ENCODE measurements around the gene SPTBN4. TPM values are rescaled to one million over a fixed set of nuclear protein-coding genes. Genes with fewer than 3 reads are reported as not detected.

Gene SPTBN4
- total RNA-seq, 1 experiment from 2014 or later = 0.48 TPM

GRCh38 chr19:40556953-40557530 lies 90.2 kb downstream of the SPTBN4 start:
- H3K9me3 ChIP-seq (ENCODE audit: insufficient read depth, low read depth) = no peaks in the 10 kb centered on the region
- H3K36me3 ChIP-seq (ENCODE audit: low read depth) = no peaks in the 10 kb centered on the region
- no peak overlapping the region for H3K4me2 ChIP-seq
- H3K27ac ChIP-seq = no peak overlapping the region
- DNase-seq = no peak
- ChIA-PET CTCF (interaction anchor here (1.4 kb wide), 1 partner anchor 16 kb away, joined by 6 read pairs; no protein-coding TSS in a partner anchor), POLR2A (ENCODE audit: unreplicated experiment) (no interaction called here)
- H3K27me3 ChIP-seq (ENCODE audit: insufficient read depth, low read depth) = peaks cover 59% of the 10 kb centered on the region
- intact Hi-C loops (cut with micrococcal nuclease; ENCODE audit: unreplicated experiment) = no loop called here
- H3F3A ChIP-seq (ENCODE audit: insufficient read depth, low read depth) = no peaks in the 10 kb centered on the region; the same call in 1 of the 2 replicates
- H3K4me1 ChIP-seq (replicated peaks; ENCODE audit: insufficient read depth) = no peaks in the 10 kb centered on the region
- H3K79me2 ChIP-seq (ENCODE audit: low read depth) = no peaks in the 10 kb centered on the region
- TF ChIP-seq EZH2 (IDR thresholded peaks at IDR 0.05; ENCODE audit: low read depth) (no peak), CTCF (conservative IDR thresholded peaks at IDR 0.05) (no peak)
- no peaks in the 10 kb centered on the region for H4K20me1 ChIP-seq (ENCODE audit: insufficient read depth)
- no TSS peak for BruUV-seq (replicated peaks)
- no peaks in the 10 kb centered on the region for H3K9me2 ChIP-seq (ENCODE audit: insufficient read depth)
- no peak overlapping the region for H2AFZ ChIP-seq
- H3K4me3 ChIP-seq = no peak overlapping the region

GRCh38 chr19:40559394-40559793 lies 92.6 kb downstream of the SPTBN4 start:
- no peaks in the 10 kb centered on the region for H3K4me1 ChIP-seq (replicated peaks; ENCODE audit: insufficient read depth)
- ChIA-PET CTCF (no interaction called here), POLR2A (ENCODE audit: unreplicated experiment) (no interaction called here)
- TF ChIP-seq EZH2 (IDR thresholded peaks at IDR 0.05; ENCODE audit: low read depth) (no peak), CTCF (conservative IDR thresholded peaks at IDR 0.05) (no peak)
- peaks cover 43% of the 10 kb centered on the region for H3K27me3 ChIP-seq (ENCODE audit: insufficient read depth, low read depth)
- no peak overlapping the region for H3K27ac ChIP-seq
- H3K36me3 ChIP-seq (ENCODE audit: low read depth) = no peaks in the 10 kb centered on the region
- no peaks in the 10 kb centered on the region for H4K20me1 ChIP-seq (ENCODE audit: insufficient read depth)
- no peaks in the 10 kb centered on the region; the same call in 1 of the 2 replicates for H3F3A ChIP-seq (ENCODE audit: insufficient read depth, low read depth)
- no peak overlapping the region for H2AFZ ChIP-seq
- H3K9me2 ChIP-seq (ENCODE audit: insufficient read depth) = no peaks in the 10 kb centered on the region
- intact Hi-C loops (cut with micrococcal nuclease; ENCODE audit: unreplicated experiment) = no loop called here
- no peaks in the 10 kb centered on the region for H3K79me2 ChIP-seq (ENCODE audit: low read depth)
- no peak for DNase-seq
- H3K9me3 ChIP-seq (ENCODE audit: insufficient read depth, low read depth) = no peaks in the 10 kb centered on the region
- H3K4me3 ChIP-seq = no peak overlapping the region
- H3K4me2 ChIP-seq = no peak overlapping the region
- no TSS peak for BruUV-seq (replicated peaks)

- Histone ChIP-seq H3F3A (ENCODE audit: insufficient read depth, low read depth) (no peaks in the 10 kb centered on the region; the same call in 1 of the 2 replicates), H3K27me3 (ENCODE audit: insufficient read depth, low read depth) (peaks cover 36% of the 10 kb centered on the region), H3K27ac (no peak overlapping the region), H4K20me1 (ENCODE audit: insufficient read depth) (no peaks in the 10 kb centered on the region), H3K4me1 (replicated peaks; ENCODE audit: insufficient read depth) (no peaks in the 10 kb centered on the region), H3K4me3 (no peak overlapping the region), H3K36me3 (ENCODE audit: low read depth) (no peaks in the 10 kb centered on the region), H3K79me2 (ENCODE audit: low read depth) (no peaks in the 10 kb centered on the region), H3K9me2 (ENCODE audit: insufficient read depth) (no peaks in the 10 kb centered on the region), H2AFZ (no peak overlapping the region), H3K4me2 (no peak overlapping the region), H3K9me3 (ENCODE audit: insufficient read depth, low read depth) (no peaks in the 10 kb centered on the region)
- no peak for DNase-seq
- BruUV-seq (replicated peaks) = no TSS peak
- intact Hi-C loops (cut with micrococcal nuclease; ENCODE audit: unreplicated experiment) = no loop called here
- CTCF ChIA-PET = no interaction called here
- no peak for TF ChIP-seq EZH2 (IDR thresholded peaks at IDR 0.05; ENCODE audit: low read depth)
- TF ChIP-seq CTCF (conservative IDR thresholded peaks at IDR 0.05) = no peak
- POLR2A ChIA-PET (ENCODE audit: unreplicated experiment) = no interaction called here
Measured at GRCh38 chr19:40560092-40560507, 93.3 kb downstream of the SPTBN4 start.

Measured in PC-9 (cell line).